Keratinocyte (primary cell): ENCODE results near the gene UQCR10.

Source experiments
- EZH2 ChIP-seq: IDR thresholded peaks from one replicate; pipeline ENCODE4 v1.6.1; 2012; ENCODE audit warnings: inconsistent platforms, mild to moderate bottlenecking, low read length, moderate library complexity
- TF ChIP-seq, protein P1 (sequence below), 3 experiments: IDR thresholded peaks in 1 of 3; conservative IDR thresholded peaks in 1 of 3; optimal IDR thresholded peaks in 1 of 3; 2 replicates in 2 of 3; 3 replicates in 1 of 3; pipeline versions ENCODE3 to v1.5.1; 2011; ENCODE audit warnings: low read length in 3 of 3, mild to moderate bottlenecking in 3 of 3, moderate library complexity in 2 of 3, control low read depth in 1 of 3, inconsistent platforms in 1 of 3; ENCODE audit not compliant: insufficient read depth in 2 of 3; ENCODE audit errors: extremely low read depth in 1 of 3

DNA sequence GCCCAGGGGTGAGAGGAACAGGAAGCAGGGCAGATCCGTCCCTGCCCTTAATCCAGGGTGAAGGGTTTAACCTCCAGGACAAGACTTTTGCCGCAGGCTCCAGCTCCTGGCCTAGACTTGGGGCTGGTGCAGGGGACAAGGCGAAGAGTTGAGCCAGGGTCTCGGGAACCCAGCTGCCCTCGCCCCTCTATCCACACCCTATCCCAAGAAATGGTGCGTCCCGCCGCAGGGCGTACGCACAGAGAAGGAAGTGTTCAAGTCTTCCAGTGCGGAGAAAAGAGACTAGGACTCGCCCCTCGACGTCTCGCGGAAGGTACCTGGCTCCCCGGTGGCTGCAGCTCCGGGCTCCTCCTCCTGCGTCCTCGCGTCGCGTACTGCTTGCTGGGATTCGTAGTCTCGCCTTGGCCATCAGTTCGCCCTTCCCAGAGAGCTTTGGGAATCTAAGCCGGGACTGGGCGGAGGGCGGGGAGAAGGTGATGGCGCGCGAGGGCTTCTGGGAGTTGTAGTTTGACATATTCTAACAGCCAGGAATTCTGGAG lies 468 bp upstream of the UQCR10 start, which contains the start of gene ZMAT5:
- TF ChIP-seq, protein P1, sequence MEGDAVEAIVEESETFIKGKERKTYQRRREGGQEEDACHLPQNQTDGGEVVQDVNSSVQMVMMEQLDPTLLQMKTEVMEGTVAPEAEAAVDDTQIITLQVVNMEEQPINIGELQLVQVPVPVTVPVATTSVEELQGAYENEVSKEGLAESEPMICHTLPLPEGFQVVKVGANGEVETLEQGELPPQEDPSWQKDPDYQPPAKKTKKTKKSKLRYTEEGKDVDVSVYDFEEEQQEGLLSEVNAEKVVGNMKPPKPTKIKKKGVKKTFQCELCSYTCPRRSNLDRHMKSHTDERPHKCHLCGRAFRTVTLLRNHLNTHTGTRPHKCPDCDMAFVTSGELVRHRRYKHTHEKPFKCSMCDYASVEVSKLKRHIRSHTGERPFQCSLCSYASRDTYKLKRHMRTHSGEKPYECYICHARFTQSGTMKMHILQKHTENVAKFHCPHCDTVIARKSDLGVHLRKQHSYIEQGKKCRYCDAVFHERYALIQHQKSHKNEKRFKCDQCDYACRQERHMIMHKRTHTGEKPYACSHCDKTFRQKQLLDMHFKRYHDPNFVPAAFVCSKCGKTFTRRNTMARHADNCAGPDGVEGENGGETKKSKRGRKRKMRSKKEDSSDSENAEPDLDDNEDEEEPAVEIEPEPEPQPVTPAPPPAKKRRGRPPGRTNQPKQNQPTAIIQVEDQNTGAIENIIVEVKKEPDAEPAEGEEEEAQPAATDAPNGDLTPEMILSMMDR (optimal IDR thresholded peaks at IDR 0.05 in 1 of 3, IDR thresholded peaks at IDR 0.05 in 1 of 3, conservative IDR thresholded peaks at IDR 0.05 in 1 of 3; ENCODE audit: extremely low read depth in 1 of 3, insufficient read depth in 2 of 3, low read length in 3 of 3): no peak
- TF ChIP-seq EZH2: no peak
